HUES64 (cell line): ENCODE data around the gene HSPA2.
A peak's percentile ranks its signal among the peaks of the same experiment; 100 is the strongest.
"Not testable (repeated sequence)": the region's sequence is repeated elsewhere in the genome, so short reads cannot be mapped to it uniquely, and the experiment has no call there.

Experiments used
- H3K27ac ChIP-seq: 2 replicates; pipeline ENCODE4 v1.7.0; 2013; ENCODE audit warnings: low read depth, low read length, inconsistent platforms
- H3K27me3 ChIP-seq: 2 replicates; pipeline ENCODE4 v1.6.1; 2013; ENCODE audit warnings: mild to moderate bottlenecking, low read length; ENCODE audit not compliant: insufficient read depth
- H3K36me3 ChIP-seq: 2 replicates; pipeline ENCODE4 v1.6.1; 2013; ENCODE audit warnings: mild to moderate bottlenecking, low read length; ENCODE audit not compliant: insufficient read depth
- H3K4me1 ChIP-seq: 2 replicates; pipeline ENCODE4 v1.6.1; 2013; ENCODE audit warnings: mild to moderate bottlenecking, low read length, moderate library complexity; ENCODE audit not compliant: insufficient read depth
- H3K4me3 ChIP-seq: 2 replicates; pipeline ENCODE4 v1.5.1; 2013; ENCODE audit warnings: mild to moderate bottlenecking, low read length, moderate library complexity
- H3K9ac ChIP-seq: 2 replicates; pipeline ENCODE4 v1.6.1; 2013; ENCODE audit warnings: mild to moderate bottlenecking, low read depth, low read length
- H3K9me3 ChIP-seq: 2 replicates; pipeline ENCODE4 v1.6.1; 2013; ENCODE audit warnings: low read depth, low read length; ENCODE audit not compliant: insufficient read depth
- WGBS: fragments of 150-250, 120-280 bp; methylation state at CpG from one replicate; pipeline ENCODE4 v1.1.7; 2013; ENCODE audit warnings: missing lambda C conversion rate; 5-methylcytosine and 5-hydroxymethylcytosine counted together

The HSPA2 gene

DNA sequence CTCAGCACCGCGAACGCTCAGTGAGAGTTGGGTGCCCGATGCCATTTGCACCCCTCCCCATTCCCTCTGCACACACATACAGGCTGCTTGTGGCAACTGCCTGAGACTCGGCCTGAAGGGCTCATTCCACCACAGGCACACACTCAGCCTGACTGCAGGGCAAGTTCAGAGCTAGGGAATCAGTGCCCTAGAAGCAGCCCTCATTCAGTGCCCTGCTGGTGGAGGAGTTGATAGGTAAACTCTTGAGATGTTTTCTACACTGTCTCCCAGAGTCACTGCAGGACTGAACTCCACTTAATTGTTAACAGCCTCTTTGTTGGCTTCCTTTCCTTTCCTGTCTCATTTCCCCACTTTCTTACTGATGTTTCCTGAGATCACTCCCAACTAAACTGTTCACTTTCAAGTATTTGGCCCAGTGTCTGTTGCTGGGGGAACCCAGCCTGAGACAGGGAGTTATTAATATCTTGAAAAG is 26.1 kb downstream of the HSPA2 start:
- no peak overlapping the region for H3K27ac ChIP-seq
- no peak overlapping the region for H3K9ac ChIP-seq
- H3K4me1 ChIP-seq = peaks cover 6% of the 10 kb centered on the region; the same call in 1 of the 2 replicates
- no peaks in the 10 kb centered on the region for H3K27me3 ChIP-seq
- H3K9me3 ChIP-seq = no peaks in the 10 kb centered on the region
- no peak overlapping the region for H3K4me3 ChIP-seq
- WGBS = 91% methylated on average over 5 of the region's 5 CpGs
- no peaks in the 10 kb centered on the region for H3K36me3 ChIP-seq

DNA sequence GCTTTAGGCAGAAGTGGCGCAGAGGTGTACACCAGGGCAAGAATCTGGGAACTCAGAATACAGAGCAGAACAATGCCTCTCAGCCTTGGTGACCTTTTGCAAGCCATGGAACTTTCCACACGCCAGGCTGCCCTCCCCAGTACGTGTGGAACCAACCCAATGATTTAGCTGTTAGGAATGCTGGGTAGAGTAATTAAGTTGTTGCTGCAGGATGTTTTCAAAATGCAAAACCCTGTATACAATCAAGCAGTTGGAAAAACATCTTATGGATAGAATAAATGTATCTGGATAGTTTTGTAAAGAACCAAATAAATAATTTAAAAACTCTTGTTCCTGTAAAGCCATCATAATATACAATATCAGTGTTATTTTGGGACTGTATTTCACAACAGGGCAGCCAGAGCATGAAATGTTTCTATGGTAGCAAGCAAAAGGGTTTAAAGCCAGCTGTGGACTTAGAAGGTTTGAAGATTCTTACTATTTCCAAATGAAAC is 28.6 kb downstream of the HSPA2 start:
- H3K27ac ChIP-seq = no peak overlapping the region
- 77% methylated on average over 3 of the region's 3 CpGs for WGBS
- H3K9ac ChIP-seq = no peak overlapping the region
- peaks cover 20% of the 10 kb centered on the region for H3K4me1 ChIP-seq
- H3K4me3 ChIP-seq = no peak overlapping the region
- no peaks in the 10 kb centered on the region for H3K9me3 ChIP-seq
- H3K36me3 ChIP-seq = no peaks in the 10 kb centered on the region
- H3K27me3 ChIP-seq = no peaks in the 10 kb centered on the region

DNA sequence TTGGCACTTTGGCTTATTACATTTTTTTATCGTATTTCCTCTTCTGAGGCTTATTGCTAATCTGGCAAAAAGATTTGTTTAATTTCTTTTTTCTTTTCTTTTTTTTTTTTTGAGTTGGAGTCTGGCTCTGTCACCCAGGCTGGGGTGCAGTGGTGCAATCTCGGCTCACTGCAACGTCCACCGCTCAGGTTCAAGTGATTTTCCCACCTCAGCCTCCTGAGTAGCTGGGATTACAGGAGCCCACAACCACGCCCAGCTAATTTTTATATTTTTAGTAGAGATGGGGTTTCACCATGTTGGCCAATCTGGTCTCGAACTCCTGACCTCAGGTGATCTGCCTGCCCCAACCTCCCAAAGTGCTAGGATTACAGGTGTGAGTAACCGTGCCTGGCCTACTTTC is 29.1 kb downstream of the HSPA2 start:
- H3K27me3 ChIP-seq, H3K36me3 ChIP-seq, H3K4me3 ChIP-seq, H3K9ac ChIP-seq, H3K9me3 ChIP-seq, H3K27ac ChIP-seq: not testable (repeated sequence)
- H3K4me1 ChIP-seq = peaks cover 20% of the 10 kb centered on the region
- WGBS = 91% methylated on average over 7 of the region's 7 CpGs

DNA sequence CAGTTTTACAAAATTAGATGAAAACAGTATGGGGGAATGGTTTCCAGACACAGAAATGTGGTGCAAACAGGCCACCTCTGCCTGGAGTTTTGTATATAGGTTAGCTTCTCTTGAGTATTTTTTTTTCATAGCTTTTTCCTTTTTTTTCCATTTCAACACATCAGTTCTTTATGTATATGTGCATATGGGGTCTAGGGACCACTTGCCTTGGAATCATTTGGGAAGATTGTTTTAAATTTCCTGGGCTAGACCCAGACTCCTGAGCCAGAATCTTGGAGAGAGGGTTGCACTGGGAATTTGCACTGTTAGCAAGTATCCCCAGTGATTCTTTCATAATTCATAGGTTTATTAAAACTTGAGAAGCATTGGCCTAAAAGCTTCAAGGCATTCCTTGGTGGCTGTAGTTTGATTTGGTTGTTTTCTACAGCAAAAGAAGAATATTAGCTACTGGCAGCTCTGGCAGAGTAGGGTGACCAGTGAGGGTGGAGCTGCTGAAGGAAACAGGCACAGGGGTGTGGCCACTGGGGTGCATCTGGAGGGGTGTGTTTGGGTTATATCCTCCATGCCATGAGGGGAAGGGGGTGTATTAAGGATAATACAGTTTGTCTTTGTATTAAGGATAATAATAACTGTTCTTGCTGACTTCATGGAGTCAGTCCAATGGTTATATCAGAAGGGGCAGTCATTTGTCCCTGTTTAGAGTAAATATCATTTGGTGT is 32.0 kb downstream of the HSPA2 start:
- Histone ChIP-seq H3K9ac (no peak overlapping the region), H3K27me3 (no peaks in the 10 kb centered on the region), H3K4me1 (peaks cover 20% of the 10 kb centered on the region), H3K9me3 (no peaks in the 10 kb centered on the region), H3K4me3 (no peak overlapping the region), H3K36me3 (no peaks in the 10 kb centered on the region), H3K27ac (peak overlapping the region; percentile 46; the same call in 1 of the 2 replicates)

DNA sequence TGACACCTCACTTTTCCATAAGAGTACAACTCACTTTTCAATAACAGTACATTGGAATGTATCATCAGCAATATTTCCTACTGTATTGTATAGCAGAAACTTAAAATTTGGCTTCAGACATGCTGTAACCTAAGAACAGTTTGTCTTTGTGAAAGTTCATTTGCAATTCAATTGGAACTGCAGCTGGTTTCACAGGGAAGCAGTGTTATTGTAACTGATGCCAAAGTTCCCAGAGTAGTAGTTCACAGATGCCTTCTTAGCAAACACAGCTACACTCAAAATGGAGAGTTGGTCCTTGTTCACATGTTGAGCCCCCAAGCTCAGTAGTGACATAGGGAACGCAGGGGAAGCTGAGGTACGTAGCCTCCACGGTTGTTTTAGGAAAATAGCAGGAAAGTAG is 32.6 kb downstream of the HSPA2 start:
- Histone ChIP-seq H3K4me1 (peaks cover 20% of the 10 kb centered on the region), H3K36me3 (no peaks in the 10 kb centered on the region), H3K9me3 (no peaks in the 10 kb centered on the region), H3K4me3 (no peak overlapping the region), H3K27ac (peak overlapping the region; percentile 75; the same call in 1 of the 2 replicates), H3K27me3 (no peaks in the 10 kb centered on the region), H3K9ac (no peak overlapping the region)
- 28% methylated on average over 3 of the region's 3 CpGs for WGBS

DNA sequence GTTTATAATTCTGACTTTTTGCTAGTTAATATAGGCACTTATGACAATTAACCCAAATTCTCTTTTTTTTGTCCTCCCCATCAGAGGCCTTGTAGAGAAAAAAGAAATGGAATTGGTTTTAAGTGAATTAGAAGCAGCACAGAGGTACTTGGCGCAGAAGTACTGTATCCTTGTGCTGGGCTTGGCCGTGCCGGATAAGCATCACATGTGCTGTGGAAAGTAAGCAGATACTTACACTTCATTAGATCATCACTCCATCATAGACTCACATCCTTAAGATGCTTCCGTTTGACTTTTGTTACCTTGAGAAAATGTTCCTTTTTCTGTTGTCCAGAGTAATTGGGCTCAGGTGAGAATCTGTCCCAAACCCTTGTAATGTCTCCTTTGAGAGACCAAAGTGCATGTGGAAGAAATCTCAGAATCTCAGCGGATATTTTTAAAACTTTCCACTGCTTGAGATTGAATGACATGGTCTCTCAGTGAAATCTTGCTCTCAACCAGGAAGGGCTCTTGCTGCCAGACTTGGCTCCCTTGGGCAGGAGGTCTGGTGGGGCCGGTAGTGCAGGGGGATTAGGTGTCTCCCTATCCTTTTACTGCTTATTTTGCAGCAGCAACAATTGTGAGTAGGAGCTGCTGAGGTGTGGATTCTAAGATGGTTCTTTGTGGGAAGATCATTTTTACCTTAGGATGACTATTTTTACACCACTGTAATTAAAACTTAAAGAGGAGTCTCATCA is 34.0 kb downstream of the HSPA2 start:
- 95% methylated on average over 6 of the region's 6 CpGs for WGBS
- H3K4me1 ChIP-seq = peaks cover 16% of the 10 kb centered on the region
- H3K27ac ChIP-seq = no peak overlapping the region
- no peaks in the 10 kb centered on the region for H3K27me3 ChIP-seq
- H3K36me3 ChIP-seq = no peaks in the 10 kb centered on the region
- H3K4me3 ChIP-seq = no peak overlapping the region
- H3K9me3 ChIP-seq = no peaks in the 10 kb centered on the region
- H3K9ac ChIP-seq = no peak overlapping the region

DNA sequence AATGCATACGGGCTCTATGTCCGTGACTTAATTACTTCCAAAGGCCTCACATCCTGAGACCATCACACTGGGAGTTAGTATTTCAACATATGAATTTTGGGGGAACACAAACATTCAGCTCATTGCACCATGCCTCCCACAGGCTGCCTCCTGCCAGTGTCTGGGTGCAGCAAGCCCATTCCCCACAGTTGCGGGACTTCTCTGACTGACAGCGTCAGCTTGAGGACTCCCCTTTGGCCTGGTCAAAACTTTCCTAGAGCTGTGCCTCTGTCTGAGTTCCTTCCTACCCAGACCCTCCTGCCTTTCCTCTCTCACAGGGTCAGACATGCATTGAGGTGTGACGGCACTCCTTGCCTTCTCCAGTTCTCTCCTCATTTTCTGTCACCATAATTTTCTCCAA is 36.7 kb downstream of the HSPA2 start:
- Histone ChIP-seq H3K4me3 (no peak overlapping the region), H3K27ac (no peak overlapping the region), H3K36me3 (no peaks in the 10 kb centered on the region), H3K4me1 (peaks cover 31% of the 10 kb centered on the region), H3K9me3 (no peaks in the 10 kb centered on the region), H3K27me3 (no peaks in the 10 kb centered on the region), H3K9ac (no peak overlapping the region)
- WGBS = 95% methylated on average over 5 of the region's 5 CpGs

DNA sequence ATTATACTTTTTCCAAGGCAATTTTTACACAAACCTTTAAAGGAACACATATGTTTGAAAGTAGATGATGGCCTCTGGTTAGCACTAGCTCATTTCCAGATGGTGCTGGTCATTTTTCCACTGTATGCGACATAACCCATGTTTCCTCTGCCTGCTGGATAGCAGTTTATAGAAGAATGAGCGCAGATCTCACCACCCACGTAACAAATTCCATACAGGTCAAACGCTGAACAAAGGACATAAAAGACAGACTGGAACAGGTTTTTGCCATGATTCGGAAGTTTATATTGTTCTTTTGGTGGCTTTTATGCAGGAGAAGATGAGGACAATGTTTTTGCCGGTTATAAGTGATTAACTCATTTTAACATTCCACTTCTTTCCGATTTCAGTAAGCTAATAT is 39.9 kb downstream of the HSPA2 start:
- H3K4me3 ChIP-seq = no peak overlapping the region
- peaks cover 20% of the 10 kb centered on the region for H3K4me1 ChIP-seq
- 86% methylated on average over 5 of the region's 7 CpGs for WGBS
- H3K36me3 ChIP-seq = no peaks in the 10 kb centered on the region
- H3K9ac ChIP-seq = no peak overlapping the region
- H3K27me3 ChIP-seq = no peaks in the 10 kb centered on the region
- H3K9me3 ChIP-seq = no peaks in the 10 kb centered on the region
- H3K27ac ChIP-seq = no peak overlapping the region

DNA sequence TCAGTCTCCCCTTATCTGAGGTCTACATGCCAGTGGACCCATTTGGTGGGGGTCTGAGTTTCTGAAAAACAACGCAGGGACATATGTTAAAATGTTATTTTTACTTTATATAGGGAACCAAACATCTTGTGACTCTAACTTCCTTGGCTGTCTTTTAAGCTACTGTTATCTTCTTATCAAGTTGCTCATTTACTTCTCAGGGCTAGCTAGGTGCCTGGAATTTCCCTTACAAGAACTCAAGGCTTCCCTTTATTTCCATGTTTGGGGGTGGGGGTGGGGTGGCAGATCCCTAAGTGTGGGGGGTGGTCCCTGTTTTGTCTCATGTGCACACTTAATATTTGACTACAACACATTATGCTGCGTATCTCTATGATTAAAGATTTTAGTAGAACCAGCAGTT is 40.8 kb downstream of the HSPA2 start:
- no peak overlapping the region for H3K27ac ChIP-seq
- 98% methylated on average over 2 of the region's 2 CpGs for WGBS

DNA sequence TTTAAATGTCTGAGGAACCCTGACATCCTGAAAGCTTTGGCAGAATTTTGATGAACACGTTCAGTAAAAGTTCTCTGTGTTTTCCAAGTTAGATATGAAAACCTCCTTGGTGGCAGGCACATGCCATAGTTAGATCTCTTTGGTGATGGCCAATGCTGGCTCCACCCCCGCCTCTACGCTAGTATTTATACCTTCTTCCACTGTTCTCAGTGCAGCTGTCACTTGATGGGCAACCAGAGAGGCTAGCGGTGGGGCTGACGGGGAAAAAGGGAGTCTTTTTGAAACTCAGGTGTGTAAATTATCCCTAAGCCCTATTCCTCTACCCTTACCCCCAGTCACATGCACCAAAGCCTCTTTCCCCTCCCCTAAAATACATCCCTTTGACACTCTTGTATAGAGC is 41.3 kb downstream of the HSPA2 start:
- H3K9me3 ChIP-seq = no peaks in the 10 kb centered on the region
- H3K36me3 ChIP-seq = no peaks in the 10 kb centered on the region
- H3K27me3 ChIP-seq = no peaks in the 10 kb centered on the region
- peaks cover 20% of the 10 kb centered on the region for H3K4me1 ChIP-seq
- WGBS = 82% methylated on average over 5 of the region's 5 CpGs
- no peak overlapping the region for H3K4me3 ChIP-seq
- H3K27ac ChIP-seq = no peak overlapping the region
- H3K9ac ChIP-seq = no peak overlapping the region

More for the DNA sequence above, 40.8 kb downstream of the HSPA2 start:
- Histone ChIP-seq H3K36me3 (no peaks in the 10 kb centered on the region), H3K4me3 (no peak overlapping the region), H3K4me1 (peaks cover 20% of the 10 kb centered on the region), H3K9me3 (no peaks in the 10 kb centered on the region), H3K27me3 (no peaks in the 10 kb centered on the region), H3K9ac (no peak overlapping the region)

DNA sequence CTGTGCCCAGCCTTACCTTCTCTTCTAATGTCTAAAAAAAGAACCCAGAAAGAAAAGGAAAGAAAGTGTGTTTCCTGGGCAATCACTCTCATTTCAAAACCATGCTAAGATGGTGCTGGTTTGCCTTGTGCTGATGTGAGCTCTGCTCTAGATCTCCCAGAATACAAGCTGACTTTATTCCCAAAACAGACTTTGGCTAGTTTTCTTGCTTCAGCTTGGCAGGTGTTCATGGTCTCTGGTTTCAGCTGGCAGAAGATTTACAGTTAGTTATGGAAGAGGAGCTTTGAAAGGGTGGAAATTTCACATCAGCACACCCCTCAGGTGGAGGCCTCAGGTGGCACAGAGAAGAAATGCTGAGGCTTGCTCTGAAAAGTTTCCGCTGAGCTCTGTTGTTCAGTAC is 43.6 kb downstream of the HSPA2 start:
- Histone ChIP-seq H3K27me3 (no peaks in the 10 kb centered on the region), H3K4me1 (peaks cover 20% of the 10 kb centered on the region), H3K27ac (no peak overlapping the region), H3K36me3 (no peaks in the 10 kb centered on the region), H3K4me3 (no peak overlapping the region), H3K9me3 (no peaks in the 10 kb centered on the region), H3K9ac (no peak overlapping the region)
- 100% methylated on average over 1 of the region's 1 CpG for WGBS
